SH-SY5Y (cell line): ENCODE data around the gene ZC3HAV1.

Experiments
- GATA2 ChIP-seq: IDR thresholded peaks from 2 replicates; pipeline ENCODE4 v1.6.1; 2011; ENCODE audit warnings: mild to moderate bottlenecking, low read depth, low read length
- GATA3 ChIP-seq: IDR thresholded peaks from 2 replicates; pipeline ENCODE4 v1.6.1; 2011; ENCODE audit warnings: low read depth, mild to moderate bottlenecking, low read length, moderate library complexity

The ZC3HAV1 gene

DNA sequence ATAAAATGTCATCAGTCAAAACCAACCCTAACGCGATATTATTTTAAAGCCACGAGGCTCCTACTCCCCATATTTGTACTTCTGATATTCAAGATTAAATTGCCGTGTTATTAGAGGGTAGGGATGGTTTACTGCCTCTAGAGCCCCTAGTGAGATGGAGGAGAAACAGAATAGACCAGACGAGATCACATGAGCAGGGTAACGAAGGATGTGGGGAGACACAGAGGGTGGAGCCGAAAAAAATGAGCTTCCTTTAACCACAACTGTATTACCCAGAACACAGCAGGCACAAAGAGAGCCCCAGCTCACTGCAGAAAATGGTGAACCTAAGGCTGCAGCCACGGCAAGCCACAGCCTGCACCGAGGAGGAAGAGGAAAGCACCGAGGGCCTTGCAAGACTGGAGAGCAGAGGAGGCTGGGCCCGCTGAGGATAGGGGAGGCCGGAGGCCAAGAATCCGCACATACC, 14.3 kb downstream of the ZC3HAV1 start:
- TF ChIP-seq GATA3 (no peak), GATA2 (no peak)

DNA sequence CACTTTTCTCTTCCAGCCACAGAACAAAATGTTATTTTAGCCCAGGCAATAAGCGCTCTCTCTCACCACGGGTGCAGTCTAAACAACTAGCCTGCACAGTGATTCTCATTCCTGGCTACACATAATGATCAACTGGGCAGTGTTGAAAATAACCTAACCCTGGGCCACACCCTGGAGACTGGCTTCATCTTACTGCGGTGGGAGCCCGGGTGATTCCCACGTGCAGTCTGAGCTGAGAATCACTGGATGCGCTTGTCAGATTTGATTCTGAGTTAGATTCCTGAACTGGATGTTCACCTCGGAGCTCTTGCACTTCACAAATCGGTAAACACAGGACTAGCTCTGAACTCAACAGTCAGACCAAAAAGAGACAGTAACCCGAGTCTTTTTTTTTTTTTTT, 14.9 kb downstream of the ZC3HAV1 start:
- TF ChIP-seq GATA2 = no peak
- TF ChIP-seq GATA3 = no peak

DNA sequence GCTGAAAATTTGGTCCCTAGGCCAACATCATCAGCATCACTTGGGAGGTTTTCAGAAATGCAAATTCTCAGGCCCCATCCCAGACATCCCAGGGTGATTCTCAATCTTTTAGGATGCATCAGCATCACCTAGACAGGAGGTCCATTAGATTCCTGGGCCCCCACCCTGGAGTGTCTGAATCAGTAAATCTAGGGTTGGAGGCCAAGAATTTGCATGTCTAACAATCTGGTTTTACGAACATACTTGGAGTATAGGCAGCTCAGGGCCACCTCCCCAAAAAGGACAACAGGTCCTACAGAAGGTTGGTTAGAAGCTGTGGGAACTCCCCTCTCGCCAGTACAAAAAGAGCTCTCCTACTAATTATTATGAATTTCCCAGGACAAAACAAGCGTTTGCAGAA, 15.5 kb downstream of the ZC3HAV1 start:
- TF ChIP-seq GATA2 (no peak), GATA3 (no peak)

DNA sequence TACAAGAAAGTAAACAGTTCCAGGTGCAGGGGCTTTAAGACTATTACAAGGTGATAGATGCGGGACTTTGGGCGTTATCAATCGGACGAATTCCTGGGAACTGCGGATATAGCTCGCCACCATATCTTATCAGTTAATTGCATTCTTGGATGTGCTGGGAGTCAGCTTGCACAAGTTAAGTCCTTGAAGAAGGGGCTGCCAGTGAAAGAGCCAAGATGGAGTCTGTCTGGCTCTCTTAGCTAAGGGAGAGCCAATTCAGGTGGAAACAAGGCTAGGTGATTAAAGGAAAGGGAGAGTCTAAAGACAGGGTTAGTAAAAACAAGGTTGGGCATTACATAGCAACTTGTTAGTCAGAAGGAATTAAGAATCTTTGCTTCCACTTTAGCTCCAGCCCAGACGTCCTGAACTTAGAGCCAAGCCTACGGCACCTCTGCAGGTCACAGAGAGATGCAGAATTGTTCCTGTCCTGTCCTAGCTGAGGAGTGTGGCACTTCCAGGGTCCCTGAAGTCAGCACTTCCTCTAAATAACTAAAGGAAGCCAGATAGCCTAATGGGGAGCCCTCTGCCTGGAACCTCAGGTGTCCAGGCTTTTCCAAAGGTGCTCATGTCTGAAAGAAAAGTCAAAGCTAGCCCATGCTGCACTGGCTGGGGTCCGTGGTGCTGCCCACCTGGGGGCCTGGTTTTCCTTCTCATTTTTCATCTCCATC, 17.3 kb downstream of the ZC3HAV1 start:
- TF ChIP-seq GATA3 (no peak), GATA2 (no peak)

DNA sequence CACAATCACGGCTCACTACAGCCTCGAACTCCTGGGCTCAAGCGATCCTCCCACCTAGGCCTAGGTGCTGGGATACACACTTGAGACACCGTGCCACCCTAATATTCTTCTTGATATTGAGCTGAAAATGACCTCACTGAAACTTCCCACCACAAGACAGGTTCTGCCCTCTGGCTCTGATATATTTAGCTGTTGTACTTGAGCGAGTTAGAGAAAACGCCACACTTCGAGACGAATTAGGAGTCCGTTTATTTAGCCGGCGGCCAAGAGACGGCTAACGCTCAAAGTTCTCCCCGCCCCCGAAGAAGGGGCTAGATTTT, 17.9 kb downstream of the ZC3HAV1 start:
- TF ChIP-seq GATA3 = no peak
- no peak for TF ChIP-seq GATA2

DNA sequence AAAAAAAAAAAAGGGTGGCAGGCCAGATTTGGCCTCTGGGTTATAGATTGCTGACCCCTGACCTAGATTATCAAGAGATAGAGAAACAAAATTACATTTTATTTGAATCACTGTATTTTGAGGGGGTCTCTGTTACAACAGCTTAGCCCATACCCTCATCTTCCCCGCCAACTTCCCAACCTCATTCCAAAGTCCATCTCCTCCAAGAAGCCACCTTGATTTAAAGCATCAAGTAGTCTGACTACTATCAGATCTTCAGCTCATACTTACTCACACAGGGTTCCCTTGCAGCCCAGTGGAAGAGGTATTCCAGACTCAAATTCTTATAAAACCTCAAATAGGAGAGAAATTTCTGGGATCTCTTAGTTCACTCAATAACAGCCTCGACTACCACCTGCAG, 20.4 kb downstream of the ZC3HAV1 start:
- TF ChIP-seq GATA3 (no peak), GATA2 (no peak)

DNA sequence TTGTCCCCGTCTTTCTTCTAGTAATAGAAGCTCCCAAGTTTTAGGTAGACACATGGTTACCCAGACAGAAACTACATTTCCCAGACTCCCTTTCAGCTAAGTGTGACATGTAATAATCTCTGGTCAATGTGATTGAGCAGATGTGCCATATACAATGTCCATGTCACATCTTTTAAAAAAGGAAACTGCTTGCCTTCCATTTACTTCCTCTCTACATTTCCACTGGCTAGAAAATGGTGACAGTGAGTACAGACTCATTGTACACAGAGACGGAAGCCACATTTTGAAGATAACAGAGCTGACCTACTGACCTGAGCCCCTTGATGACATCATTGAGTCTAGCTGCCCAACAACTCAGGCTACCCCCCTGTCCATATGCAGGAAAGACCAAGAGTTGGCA, 21.3 kb downstream of the ZC3HAV1 start:
- TF ChIP-seq GATA3 (no peak), GATA2 (no peak)

DNA sequence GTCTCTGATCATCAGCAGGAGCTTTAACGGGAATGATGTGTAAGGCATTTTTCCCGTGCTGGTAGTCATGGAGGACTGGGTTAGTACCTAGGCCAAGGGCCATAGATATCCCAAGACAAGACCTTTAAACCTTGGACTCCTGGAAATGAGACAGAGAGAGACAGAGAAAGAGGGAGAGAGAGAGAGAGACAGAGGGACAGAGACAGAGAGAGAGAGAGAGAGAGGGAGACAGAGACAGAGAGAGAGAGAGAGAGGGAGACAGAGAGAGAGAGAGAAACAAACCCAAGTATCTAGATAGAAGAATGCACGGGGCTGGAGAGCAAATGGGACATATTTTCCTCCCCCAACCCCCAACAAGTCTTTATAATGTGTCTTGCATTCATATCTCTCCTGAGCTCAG, 22.3 kb downstream of the ZC3HAV1 start:
- TF ChIP-seq GATA2 (no peak), GATA3 (no peak)

DNA sequence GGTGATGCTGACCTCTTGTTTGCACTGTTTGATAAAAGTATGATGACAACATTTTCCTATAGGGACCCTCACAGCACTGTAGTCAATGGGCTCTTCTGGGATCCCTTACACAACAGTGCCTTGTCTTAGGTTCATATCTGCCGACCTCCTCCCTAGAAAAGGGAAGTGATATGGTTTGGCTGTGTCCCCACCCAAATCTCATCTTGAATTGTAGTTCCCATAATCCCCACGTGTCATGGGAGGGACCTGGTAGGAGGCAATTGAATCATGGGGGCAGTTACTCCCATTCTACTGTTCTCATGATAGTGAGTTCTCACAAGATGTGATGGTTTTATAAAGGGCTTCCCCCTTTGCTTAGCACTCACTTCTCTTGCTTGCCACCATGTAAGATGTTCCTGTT, 23.1 kb downstream of the ZC3HAV1 start:
- TF ChIP-seq GATA3 (no peak), GATA2 (no peak)

DNA sequence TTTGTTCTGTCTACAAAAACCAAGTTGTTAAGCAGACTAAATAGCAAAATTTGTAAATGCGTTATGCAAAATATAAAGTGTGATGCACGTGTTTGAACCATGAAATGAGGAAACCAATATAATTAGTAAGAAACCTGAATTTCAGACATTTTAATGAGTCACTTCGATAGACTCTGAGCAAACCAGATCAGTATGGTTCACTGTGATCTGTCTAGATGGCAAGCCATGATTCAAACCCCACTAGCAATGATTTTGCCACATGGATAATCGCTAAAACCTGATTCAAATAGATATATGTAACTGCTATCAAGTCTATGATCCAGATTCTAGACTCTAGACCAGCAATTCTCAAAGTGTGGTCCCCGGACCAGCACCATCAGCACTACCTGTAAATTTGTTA, 24.8 kb downstream of the ZC3HAV1 start:
- TF ChIP-seq GATA2 = no peak
- no peak for TF ChIP-seq GATA3

DNA sequence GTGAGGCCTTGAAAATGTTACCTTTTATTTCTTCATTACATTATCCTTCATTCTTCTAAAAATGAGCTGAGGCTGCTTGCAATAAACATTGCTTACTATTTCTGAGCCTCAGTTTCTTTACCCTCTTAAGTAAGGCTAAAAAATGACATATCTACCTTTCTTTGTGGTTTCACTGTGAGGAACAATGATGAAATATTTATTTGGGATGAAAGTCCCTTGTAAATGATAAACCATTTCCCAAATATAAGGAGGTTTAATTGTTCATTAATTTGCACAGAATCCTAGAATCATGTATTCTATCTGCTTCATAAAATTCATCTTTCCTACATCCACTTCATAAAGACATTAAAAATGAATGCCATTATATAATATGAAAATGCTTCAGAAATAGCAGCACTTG, 27.9 kb downstream of the ZC3HAV1 start:
- TF ChIP-seq GATA3 = no peak
- TF ChIP-seq GATA2 = no peak

DNA sequence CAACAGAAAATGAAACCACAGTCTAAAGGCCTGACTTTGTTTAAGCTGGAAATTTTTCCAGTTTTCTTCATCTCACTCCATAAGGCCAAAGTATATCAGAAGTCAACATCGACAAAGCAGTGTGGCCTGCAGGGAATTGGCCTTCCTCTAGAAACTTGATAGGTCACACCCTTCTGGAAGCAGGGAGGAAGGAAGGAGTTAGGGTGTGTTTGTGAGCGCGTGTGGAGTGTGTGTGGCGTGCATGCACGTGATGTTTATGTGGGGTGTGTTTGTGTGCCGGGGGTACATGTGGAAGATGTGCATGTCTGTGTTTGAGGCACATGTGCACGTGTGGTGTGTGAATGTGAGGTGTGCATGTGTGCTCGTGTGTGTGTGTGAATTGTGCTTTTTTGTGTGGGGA, 28.6 kb downstream of the ZC3HAV1 start:
- no peak for TF ChIP-seq GATA3

DNA sequence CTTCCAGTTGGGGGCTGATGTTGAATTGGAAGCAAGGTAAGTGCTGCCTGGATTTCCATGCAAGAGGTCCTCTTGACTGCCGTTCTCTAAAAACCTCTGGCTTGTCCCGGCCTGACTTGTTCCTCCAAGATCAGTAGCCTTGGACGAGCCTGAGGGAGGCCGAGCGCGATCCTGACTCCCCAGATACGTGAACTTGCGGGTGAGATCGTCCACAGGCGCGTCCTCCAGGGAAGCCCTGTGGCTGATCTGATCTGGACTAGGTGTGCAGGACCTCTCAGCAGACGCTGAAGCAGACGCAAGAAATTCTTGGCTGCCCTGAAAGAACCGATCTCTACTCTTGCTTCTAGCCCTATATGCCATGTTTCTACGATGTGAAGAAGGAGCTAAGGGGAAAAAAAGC, 29.7 kb downstream of the ZC3HAV1 start:
- TF ChIP-seq GATA3 (no peak), GATA2 (no peak)

DNA sequence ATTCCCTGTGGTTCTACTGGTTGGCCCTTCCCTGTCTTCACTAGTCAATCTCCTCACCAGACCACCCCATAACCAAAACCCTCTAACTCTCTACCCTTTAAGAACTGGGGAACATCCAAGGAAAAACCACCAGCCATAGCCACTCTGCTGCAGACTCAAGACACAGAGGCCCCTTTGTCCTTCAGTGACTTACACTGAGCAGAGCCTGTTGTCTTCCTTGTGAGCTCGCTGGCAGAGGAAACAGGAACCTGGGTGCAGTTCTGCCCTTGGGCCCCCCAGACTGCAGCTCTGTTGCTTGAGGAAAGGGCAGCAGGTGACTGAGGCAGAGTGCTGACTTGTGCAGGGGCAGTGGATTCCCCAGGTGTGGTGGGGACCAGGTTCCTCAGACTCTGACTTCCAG, 30.6 kb downstream of the ZC3HAV1 start:
- no peak for TF ChIP-seq GATA2
- TF ChIP-seq GATA3 = no peak

DNA sequence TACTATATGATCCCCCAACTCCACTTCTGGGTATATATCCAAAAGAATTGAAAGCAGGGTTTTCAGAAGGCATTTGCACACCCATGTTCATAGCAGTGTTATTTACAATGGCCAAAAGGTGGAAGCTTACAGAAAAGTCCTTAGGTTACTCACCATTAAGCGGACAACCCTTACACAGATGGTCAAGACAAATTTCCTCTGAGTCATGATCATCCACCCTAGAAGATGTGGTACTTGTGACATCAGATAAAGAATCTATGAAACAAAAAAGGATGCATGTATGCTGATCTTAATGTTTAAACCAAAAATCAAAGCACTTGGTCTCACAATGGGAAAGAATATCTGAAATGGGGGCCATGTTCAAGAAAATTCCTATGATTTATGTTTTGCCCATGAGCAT, 31.1 kb downstream of the ZC3HAV1 start:
- TF ChIP-seq GATA3 (no peak), GATA2 (no peak)
